DOHH2 (cell line): Measurements from ENCODE around the gene LSP1.

ENCODE experiments used
- H3F3A ChIP-seq: fragments of 200-600 bp; sonication (generic), shearing (Covaris generic); 2 replicates; pipeline ENCODE4 v1.6.0; 2016; ENCODE audit warnings: antibody characterized with exemption, mild to moderate bottlenecking; ENCODE audit not compliant: control insufficient read depth, insufficient read depth
- H3K27ac ChIP-seq: fragments of 200-600 bp; sonication (generic); 2 replicates; pipeline ENCODE4 v1.5.1; 2014; ENCODE audit warnings: low read depth, mild to moderate bottlenecking, low read length, moderate library complexity
- H3K27me3 ChIP-seq: fragments of 200-600 bp; sonication (generic); 2 replicates; pipeline ENCODE4 v1.6.1; 2014; ENCODE audit warnings: mild to moderate bottlenecking, low read length, mixed read lengths; ENCODE audit not compliant: control insufficient read depth
- H3K36me3 ChIP-seq: fragments of 200-600 bp; sonication (generic); 2 replicates; pipeline ENCODE4 v1.6.1; 2014; ENCODE audit warnings: mild to moderate bottlenecking, low read length, moderate library complexity, mixed read lengths; ENCODE audit not compliant: control insufficient read depth
- H3K4me1 ChIP-seq: fragments of 200-600 bp; sonication (generic); 2 replicates; pipeline ENCODE4 v1.6.1; 2014; ENCODE audit warnings: mild to moderate bottlenecking, low read length, mixed read lengths; ENCODE audit not compliant: control insufficient read depth
- H3K4me2 ChIP-seq: fragments of 200-600 bp; sonication (generic); 2 replicates; pipeline ENCODE4 v1.6.0; 2014; ENCODE audit warnings: mild to moderate bottlenecking, low read length, moderate library complexity
- H3K4me3 ChIP-seq: fragments of 200-600 bp; sonication (generic); 2 replicates; pipeline ENCODE4 v1.5.1; 2014; ENCODE audit warnings: mild to moderate bottlenecking, low read length, mixed read lengths
- H3K79me2 ChIP-seq: fragments of 200-600 bp; sonication (generic); 2 replicates; pipeline ENCODE4 v1.6.1; 2014; ENCODE audit warnings: mild to moderate bottlenecking, low read length, mixed read lengths; ENCODE audit not compliant: control insufficient read depth
- H3K9me2 ChIP-seq: fragments of 200-600 bp; sonication (generic); replicated peaks from 2 replicates; pipeline ENCODE4 v1.6.1; 2014; ENCODE audit warnings: mild to moderate bottlenecking, low read length, mixed read lengths; ENCODE audit not compliant: control insufficient read depth
- H3K9me3 ChIP-seq: fragments of 200-600 bp; sonication (generic); 2 replicates; pipeline ENCODE4 v1.6.1; 2014; ENCODE audit warnings: antibody characterized with exemption, low read length, mixed read lengths; ENCODE audit not compliant: control insufficient read depth, insufficient read depth
- H4K20me1 ChIP-seq: fragments of 200-600 bp; sonication (generic); 2 replicates; pipeline ENCODE4 v1.6.0; 2014; ENCODE audit warnings: low read depth, mild to moderate bottlenecking, antibody characterized with exemption, low read length, moderate library complexity; ENCODE audit not compliant: control insufficient read depth, insufficient read depth
- EZH2phosphoT487 ChIP-seq: fragments of 200-600 bp; sonication (generic); IDR thresholded peaks from 2 replicates; pipeline ENCODE4 v1.6.1; 2017; ENCODE audit warnings: borderline replicate concordance, mild to moderate bottlenecking, antibody characterized with exemption, low read length, moderate library complexity, mixed read lengths
- TF ChIP-seq, protein P1 (sequence below): fragments of 200-600 bp; sonication (generic); IDR thresholded peaks from one replicate; pipeline ENCODE4 v1.5.1; 2014; ENCODE audit warnings: antibody characterized with exemption, mild to moderate bottlenecking, low read depth, low read length; ENCODE audit not compliant: poor library complexity, severe bottlenecking

The LSP1 gene

GRCh38 chr11:1887451-1888346 lies 34.8 kb downstream of the LSP1 start:
- H3F3A ChIP-seq: no peaks in the 10 kb centered on the region
- no peak overlapping the region for H3K4me3 ChIP-seq
- H3K4me1 ChIP-seq: no peaks in the 10 kb centered on the region
- H4K20me1 ChIP-seq: no peaks in the 10 kb centered on the region
- H3K9me2 ChIP-seq: no peaks in the 10 kb centered on the region
- no peaks in the 10 kb centered on the region for H3K79me2 ChIP-seq
- peaks cover 54% of the 10 kb centered on the region for H3K36me3 ChIP-seq
- no peak overlapping the region for H3K27ac ChIP-seq
- H3K4me2 ChIP-seq: no peak overlapping the region
- no peaks in the 10 kb centered on the region for H3K9me3 ChIP-seq
- no peaks in the 10 kb centered on the region for H3K27me3 ChIP-seq
- TF ChIP-seq, protein P1, sequence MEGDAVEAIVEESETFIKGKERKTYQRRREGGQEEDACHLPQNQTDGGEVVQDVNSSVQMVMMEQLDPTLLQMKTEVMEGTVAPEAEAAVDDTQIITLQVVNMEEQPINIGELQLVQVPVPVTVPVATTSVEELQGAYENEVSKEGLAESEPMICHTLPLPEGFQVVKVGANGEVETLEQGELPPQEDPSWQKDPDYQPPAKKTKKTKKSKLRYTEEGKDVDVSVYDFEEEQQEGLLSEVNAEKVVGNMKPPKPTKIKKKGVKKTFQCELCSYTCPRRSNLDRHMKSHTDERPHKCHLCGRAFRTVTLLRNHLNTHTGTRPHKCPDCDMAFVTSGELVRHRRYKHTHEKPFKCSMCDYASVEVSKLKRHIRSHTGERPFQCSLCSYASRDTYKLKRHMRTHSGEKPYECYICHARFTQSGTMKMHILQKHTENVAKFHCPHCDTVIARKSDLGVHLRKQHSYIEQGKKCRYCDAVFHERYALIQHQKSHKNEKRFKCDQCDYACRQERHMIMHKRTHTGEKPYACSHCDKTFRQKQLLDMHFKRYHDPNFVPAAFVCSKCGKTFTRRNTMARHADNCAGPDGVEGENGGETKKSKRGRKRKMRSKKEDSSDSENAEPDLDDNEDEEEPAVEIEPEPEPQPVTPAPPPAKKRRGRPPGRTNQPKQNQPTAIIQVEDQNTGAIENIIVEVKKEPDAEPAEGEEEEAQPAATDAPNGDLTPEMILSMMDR: no peak
- TF ChIP-seq EZH2phosphoT487: no peak

DNA sequence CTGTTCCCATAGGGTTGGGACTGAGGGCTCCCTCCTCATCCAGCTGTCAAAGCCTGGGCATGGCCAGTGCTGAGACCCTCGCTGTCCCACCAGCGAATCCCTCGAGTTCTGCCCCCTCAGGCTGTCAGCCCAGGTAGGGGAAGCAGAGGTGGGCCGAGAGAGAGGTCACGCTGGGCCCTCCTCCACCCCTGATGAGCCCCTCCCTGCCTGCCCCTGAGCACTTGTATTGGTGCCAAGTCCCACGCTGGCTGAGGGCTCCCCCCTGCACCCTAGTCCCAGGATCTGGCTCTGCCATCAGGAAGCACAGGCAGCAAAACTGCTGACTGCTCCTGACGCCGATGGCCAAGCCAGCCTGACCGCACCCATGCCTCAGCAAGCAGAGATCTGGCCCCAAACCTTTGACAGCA lies 35.5 kb downstream of the LSP1 start:
- Histone ChIP-seq H4K20me1 (no peaks in the 10 kb centered on the region), H3K79me2 (no peaks in the 10 kb centered on the region), H3K4me3 (no peak overlapping the region), H3K9me3 (no peaks in the 10 kb centered on the region), H3K4me2 (no peak overlapping the region), H3F3A (no peaks in the 10 kb centered on the region), H3K9me2 (no peaks in the 10 kb centered on the region), H3K27me3 (no peaks in the 10 kb centered on the region), H3K27ac (no peak overlapping the region), H3K4me1 (no peaks in the 10 kb centered on the region), H3K36me3 (peaks cover 48% of the 10 kb centered on the region)
- TF ChIP-seq, protein P1: no peak
- TF ChIP-seq EZH2phosphoT487: no peak

DNA sequence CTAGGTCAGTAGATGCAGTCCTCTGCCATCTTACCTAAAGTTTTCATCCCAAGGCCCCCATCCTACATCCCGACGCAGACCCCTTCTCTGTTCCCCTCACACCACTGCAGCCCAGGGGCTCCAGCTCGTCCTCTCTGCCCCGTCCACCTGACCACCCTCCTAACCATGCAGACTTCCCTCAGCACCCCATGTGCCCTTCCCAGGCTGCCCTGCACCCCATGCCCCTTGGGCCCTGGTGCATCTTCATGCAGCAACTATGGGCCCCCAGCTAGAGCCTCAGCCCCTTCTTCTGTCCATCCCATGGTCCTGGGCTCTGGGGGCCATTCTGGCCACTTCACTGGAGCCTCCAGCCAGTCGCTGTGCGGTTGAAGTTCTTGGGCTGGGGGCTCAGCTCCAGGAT lies 35.9 kb downstream of the LSP1 start:
- Histone ChIP-seq H3K9me3 (no peaks in the 10 kb centered on the region), H3K79me2 (no peaks in the 10 kb centered on the region), H3K4me2 (no peak overlapping the region), H3K4me3 (no peak overlapping the region), H3F3A (no peaks in the 10 kb centered on the region), H3K4me1 (no peaks in the 10 kb centered on the region), H3K27me3 (no peaks in the 10 kb centered on the region), H3K36me3 (peaks cover 43% of the 10 kb centered on the region), H3K27ac (no peak overlapping the region), H4K20me1 (no peaks in the 10 kb centered on the region), H3K9me2 (no peaks in the 10 kb centered on the region)
- TF ChIP-seq, protein P1: no peak
- no peak for TF ChIP-seq EZH2phosphoT487
